Measurements from ENCODE around the gene GJA10.

- TF ChIP-seq, protein P1, sequence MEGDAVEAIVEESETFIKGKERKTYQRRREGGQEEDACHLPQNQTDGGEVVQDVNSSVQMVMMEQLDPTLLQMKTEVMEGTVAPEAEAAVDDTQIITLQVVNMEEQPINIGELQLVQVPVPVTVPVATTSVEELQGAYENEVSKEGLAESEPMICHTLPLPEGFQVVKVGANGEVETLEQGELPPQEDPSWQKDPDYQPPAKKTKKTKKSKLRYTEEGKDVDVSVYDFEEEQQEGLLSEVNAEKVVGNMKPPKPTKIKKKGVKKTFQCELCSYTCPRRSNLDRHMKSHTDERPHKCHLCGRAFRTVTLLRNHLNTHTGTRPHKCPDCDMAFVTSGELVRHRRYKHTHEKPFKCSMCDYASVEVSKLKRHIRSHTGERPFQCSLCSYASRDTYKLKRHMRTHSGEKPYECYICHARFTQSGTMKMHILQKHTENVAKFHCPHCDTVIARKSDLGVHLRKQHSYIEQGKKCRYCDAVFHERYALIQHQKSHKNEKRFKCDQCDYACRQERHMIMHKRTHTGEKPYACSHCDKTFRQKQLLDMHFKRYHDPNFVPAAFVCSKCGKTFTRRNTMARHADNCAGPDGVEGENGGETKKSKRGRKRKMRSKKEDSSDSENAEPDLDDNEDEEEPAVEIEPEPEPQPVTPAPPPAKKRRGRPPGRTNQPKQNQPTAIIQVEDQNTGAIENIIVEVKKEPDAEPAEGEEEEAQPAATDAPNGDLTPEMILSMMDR (conservative IDR thresholded peaks at IDR 0.05), result no peak
- TF ChIP-seq ZFX (IDR thresholded peaks at IDR 0.05), result no peak
Observed at GRCh38 chr6:89927264-89927663, 33.0 kb downstream of the GJA10 start.

Data from C4-2B (cell line).